ENCODE data around the gene IP6K2.

DNA sequence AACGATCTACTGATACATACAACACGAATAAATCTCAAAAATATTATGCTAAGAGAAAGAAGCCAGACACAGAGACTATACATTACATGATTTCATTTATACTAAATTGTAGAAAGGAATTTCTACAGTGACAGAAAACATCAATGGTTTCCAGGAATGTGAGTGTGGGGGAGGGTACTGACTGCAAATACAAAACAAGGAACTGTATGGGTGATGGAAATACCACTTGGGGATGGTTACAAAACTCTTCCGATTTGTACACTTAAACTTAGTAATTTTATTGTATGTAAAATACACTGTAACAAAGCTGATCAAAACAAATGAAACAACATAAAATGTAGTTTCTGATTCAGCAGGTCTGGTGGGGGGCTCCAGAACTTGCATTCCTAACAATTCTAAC is 45.8 kb upstream of the IP6K2 start:
- TF ChIP-seq CTCF (IDR thresholded peaks at IDR 0.05), result no peak
- TF ChIP-seq POLR2AphosphoS5 (IDR thresholded peaks at IDR 0.05), result no peak
- no peak for TF ChIP-seq POLR2A (IDR thresholded peaks at IDR 0.05)

All from stomach (tissue), 4 donors.